NT2/D1 (cell line): ENCODE measurements around the gene DYNLT1.

ENCODE experiments used
- DNase-seq: peaks from one replicate; pipeline ENCODE4 v3.0.0-alpha.2; 2011; ENCODE audit warnings: low read depth, low spot score
- H3K27me3 ChIP-seq: 2 replicates; pipeline ENCODE4 v1.6.0; 2011; ENCODE audit warnings: mild to moderate bottlenecking; ENCODE audit not compliant: insufficient read length, insufficient read depth
- H3K36me3 ChIP-seq: 2 replicates; pipeline ENCODE4 v1.6.1; 2011; ENCODE audit warnings: mild to moderate bottlenecking, low read length, mixed read lengths; ENCODE audit not compliant: insufficient read depth, insufficient read length
- H3K4me1 ChIP-seq: 2 replicates; pipeline ENCODE4 v1.5.1; 2011; ENCODE audit not compliant: insufficient read depth, insufficient read length
- H3K4me3 ChIP-seq: 2 replicates; pipeline ENCODE4 v1.5.1; 2011; ENCODE audit warnings: low read depth; ENCODE audit not compliant: insufficient read length
- H3K9ac ChIP-seq: 2 replicates; pipeline ENCODE4 v1.6.0; 2011; ENCODE audit warnings: low read depth; ENCODE audit not compliant: insufficient read length
- H3K9me3 ChIP-seq: 2 replicates; pipeline ENCODE4 v1.5.1; 2011; ENCODE audit warnings: mild to moderate bottlenecking, low read length; ENCODE audit not compliant: insufficient read depth
- SUZ12 ChIP-seq: IDR thresholded peaks from 2 replicates; pipeline ENCODE4 v1.6.1; 2011; ENCODE audit not compliant: insufficient read length, insufficient read depth; ENCODE audit errors: extremely low read depth
- YY1 ChIP-seq: IDR thresholded peaks from 2 replicates; pipeline ENCODE4 v1.6.1; 2011; ENCODE audit not compliant: insufficient read length, insufficient read depth
- ZNF274 ChIP-seq: IDR thresholded peaks from 2 replicates; pipeline ENCODE4 v1.6.1; 2011; ENCODE audit warnings: mild to moderate bottlenecking, low read depth, low read length

Gene DYNLT1

DNA sequence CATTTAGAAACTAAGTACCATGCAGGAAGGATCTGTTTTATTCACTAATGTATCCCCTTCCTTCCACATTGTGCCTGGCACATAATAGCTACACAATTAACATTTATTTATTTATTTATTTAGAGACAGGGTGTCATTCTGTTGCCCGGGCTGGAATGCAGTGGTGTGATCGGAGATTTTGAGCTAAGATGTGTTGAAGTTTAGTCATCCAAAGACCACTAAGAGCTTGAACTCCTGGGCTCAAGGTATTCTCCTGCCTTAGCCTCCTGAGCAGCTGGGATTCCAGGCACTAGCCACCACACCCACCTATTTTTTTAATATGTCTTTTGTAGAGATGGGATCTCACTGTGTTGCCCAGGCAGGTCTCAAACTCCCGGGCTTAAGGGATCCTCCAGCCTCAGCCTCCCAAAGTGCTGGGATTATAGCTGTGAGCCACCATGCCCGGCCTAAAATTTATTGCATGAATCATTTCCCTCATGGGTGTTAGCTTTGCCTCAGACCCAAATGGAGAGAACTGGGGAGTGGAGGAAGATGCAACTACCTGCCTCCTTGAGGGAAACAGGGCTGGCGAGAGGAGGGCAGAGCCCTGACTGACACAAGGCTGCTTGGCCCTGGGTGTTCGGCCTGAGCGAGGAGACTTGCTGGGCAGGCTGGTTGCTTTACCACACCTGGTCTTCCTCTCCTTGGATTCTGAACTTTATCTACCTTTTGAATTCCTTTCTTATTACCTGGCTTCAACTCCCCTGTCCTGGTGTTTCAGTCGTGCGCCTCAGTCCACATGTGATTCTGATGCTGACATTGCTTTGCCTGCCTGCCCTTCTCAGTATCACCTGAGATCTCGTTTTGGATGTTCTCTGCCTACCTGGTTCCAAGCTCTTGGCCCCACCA lies 1.7 kb upstream of the DYNLT1 start:
- H3K9ac ChIP-seq, result no peak overlapping the region
- H3K9me3 ChIP-seq, result no peaks in the 10 kb centered on the region
- no peak for DNase-seq
- H3K4me1 ChIP-seq, result no peaks in the 10 kb centered on the region
- H3K27me3 ChIP-seq, result peaks cover 4% of the 10 kb centered on the region
- no peak for TF ChIP-seq ZNF274
- no peak for TF ChIP-seq SUZ12
- TF ChIP-seq YY1, result no peak
- H3K36me3 ChIP-seq, result peaks cover 8% of the 10 kb centered on the region
- no peak overlapping the region for H3K4me3 ChIP-seq

DNA sequence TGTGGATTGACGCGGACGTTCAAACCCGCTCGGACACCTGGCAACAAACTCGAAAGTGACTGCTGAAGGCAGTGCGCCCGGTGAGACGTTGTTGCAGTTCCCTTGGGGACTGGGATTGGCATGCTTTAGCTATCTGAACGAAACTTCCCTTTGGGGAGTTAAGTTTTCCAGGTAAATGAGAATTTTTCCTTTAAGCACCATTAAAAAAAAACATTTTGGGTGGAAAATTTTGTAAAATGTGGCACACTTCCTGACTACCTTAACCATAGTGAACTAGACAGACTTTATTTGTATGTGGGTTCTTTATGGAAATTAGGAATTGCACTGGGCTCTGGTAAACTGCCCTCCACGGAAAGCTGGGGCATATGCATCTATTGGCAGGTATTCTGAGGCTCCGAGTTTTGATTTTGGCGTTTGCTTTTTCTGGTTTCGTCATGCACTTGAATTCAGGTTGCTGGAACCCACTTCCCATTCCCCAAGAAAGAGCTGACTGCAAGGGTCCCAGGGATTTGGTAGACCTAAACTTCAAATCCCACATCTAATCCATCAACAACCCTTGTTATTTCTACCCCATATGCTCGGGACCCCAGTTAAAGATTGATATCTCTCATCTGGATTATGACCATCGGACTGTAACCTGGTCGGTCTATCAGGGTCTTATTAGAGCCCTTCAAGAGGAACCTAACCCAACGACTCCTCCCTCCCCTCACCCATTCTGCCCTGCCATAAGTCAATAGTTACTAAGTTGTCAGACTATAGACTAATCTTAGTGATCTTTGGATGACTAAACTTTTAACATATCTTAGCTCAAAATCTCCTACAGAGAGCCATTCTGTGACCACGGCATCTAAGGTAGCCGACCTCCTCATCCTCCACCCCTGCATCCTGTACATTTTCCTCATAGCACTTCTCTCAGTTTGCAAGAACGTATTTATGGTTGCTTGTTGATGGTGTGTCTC lies 800 bp upstream of the DYNLT1 start:
- no peak for TF ChIP-seq SUZ12
- TF ChIP-seq ZNF274, result no peak
- no peak for TF ChIP-seq YY1
- H3K36me3 ChIP-seq, result peaks cover 12% of the 10 kb centered on the region
- H3K9ac ChIP-seq, result peak overlapping the region; percentile 57
- peaks cover 4% of the 10 kb centered on the region for H3K27me3 ChIP-seq
- H3K4me3 ChIP-seq, result peak overlapping the region; percentile 87
- DNase-seq, result no peak
- no peaks in the 10 kb centered on the region for H3K4me1 ChIP-seq
- no peaks in the 10 kb centered on the region for H3K9me3 ChIP-seq

- peaks cover 4% of the 10 kb centered on the region for H3K27me3 ChIP-seq
- H3K9ac ChIP-seq, result peak overlapping the region; percentile 91
- no peaks in the 10 kb centered on the region for H3K4me1 ChIP-seq
- peak overlapping the region; percentile 87 for H3K4me3 ChIP-seq
- peaks cover 24% of the 10 kb centered on the region for H3K36me3 ChIP-seq
- no peak for TF ChIP-seq ZNF274
- TF ChIP-seq YY1, result no peak
- no peak for TF ChIP-seq SUZ12
- no peak for DNase-seq
- no peaks in the 10 kb centered on the region for H3K9me3 ChIP-seq
Observed at GRCh38 chr6:158643836-158644230, 710 bp downstream of the DYNLT1 start.

DNA sequence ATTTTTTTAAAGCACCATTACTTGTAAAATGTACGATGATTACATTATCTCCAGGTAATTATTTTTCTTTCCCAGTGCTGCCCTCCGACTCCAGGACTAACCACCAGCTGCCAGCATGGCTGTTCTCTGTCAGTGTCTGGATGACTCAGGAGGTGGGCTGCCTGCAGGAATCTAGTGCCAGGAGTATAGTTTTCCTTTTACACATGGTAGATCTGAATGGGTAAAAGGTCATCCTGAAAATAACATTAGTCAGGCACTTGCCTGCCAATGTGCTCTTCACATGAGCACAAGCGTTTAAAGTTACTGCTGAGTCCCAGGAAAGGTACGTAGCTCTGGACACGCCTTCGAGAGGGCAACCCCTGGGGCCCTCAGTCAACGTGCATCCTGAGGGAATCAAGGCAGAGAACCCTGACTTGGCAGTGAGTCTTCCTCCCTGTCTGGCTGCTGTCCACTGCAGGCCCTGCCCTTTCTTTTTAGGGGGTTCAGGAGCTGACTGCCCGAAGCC lies 2.4 kb downstream of the DYNLT1 start:
- Histone ChIP-seq H3K9ac (no peak overlapping the region), H3K27me3 (peaks cover 4% of the 10 kb centered on the region), H3K9me3 (no peaks in the 10 kb centered on the region), H3K4me1 (no peaks in the 10 kb centered on the region), H3K4me3 (no peak overlapping the region), H3K36me3 (peaks cover 35% of the 10 kb centered on the region)
- TF ChIP-seq ZNF274 (no peak), YY1 (no peak), SUZ12 (no peak)
- DNase-seq, result no peak

- H3K9ac ChIP-seq, result no peak overlapping the region
- H3K27me3 ChIP-seq, result peaks cover 4% of the 10 kb centered on the region
- peaks cover 50% of the 10 kb centered on the region for H3K36me3 ChIP-seq
- H3K9me3 ChIP-seq, result no peaks in the 10 kb centered on the region
- no peak for TF ChIP-seq ZNF274
- no peak for TF ChIP-seq YY1
- TF ChIP-seq SUZ12, result no peak
- H3K4me1 ChIP-seq, result no peaks in the 10 kb centered on the region
- H3K4me3 ChIP-seq, result no peak overlapping the region
- DNase-seq, result no peak
Observed at GRCh38 chr6:158640519-158640918, 4.0 kb downstream of the DYNLT1 start.

GRCh38 chr6:158639056-158639455 lies 5.5 kb downstream of the DYNLT1 start:
- Histone ChIP-seq H3K36me3 (peaks cover 59% of the 10 kb centered on the region), H3K9ac (no peak overlapping the region)
- TF ChIP-seq SUZ12, result no peak
- no peak for TF ChIP-seq YY1
- TF ChIP-seq ZNF274, result no peak

DNA sequence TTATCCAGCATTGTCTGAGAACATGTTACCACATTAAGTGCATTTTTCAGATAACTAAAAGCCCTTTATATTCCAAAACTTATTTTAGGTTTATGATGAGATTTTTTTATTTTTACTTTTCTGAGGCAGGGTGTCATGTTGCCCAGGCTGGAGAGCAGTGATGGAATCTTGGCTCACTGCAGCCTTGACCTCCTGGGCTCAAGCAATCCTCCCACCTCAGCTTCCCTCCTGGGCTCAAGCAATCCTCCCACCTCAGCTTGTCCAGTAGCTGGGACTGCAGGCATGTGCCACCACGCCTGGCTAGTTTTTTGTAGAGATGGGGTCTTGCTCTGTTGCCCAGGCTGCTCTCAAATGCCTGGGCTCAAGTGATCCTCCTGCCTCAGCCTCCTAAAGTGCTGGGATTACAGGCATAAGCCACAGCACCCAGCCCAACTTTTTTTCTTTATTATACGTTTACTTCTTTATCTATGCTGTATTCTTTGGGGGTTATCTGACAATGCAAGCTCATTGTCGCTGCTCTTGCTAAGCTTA lies 6.2 kb downstream of the DYNLT1 start:
- Histone ChIP-seq H3K4me3 (no peak overlapping the region), H3K9ac (no peak overlapping the region), H3K27me3 (no peaks in the 10 kb centered on the region), H3K4me1 (no peaks in the 10 kb centered on the region), H3K36me3 (peaks cover 64% of the 10 kb centered on the region), H3K9me3 (no peaks in the 10 kb centered on the region)
- no peak for DNase-seq
- TF ChIP-seq YY1 (no peak), ZNF274 (no peak), SUZ12 (no peak)

More at GRCh38 chr6:158639056-158639455, 5.5 kb downstream of the DYNLT1 start:
- H3K4me3 ChIP-seq, result no peak overlapping the region
- DNase-seq, result no peak
- H3K4me1 ChIP-seq, result no peaks in the 10 kb centered on the region
- no peaks in the 10 kb centered on the region for H3K27me3 ChIP-seq
- H3K9me3 ChIP-seq, result no peaks in the 10 kb centered on the region
